ENCODE data around the gene EIF2S3.

EIF2S3 gene

GRCh38 chrX:24054182-24055042, at the start of gene EIF2S3:
Gene EIF2S3, plus strand, starts transcription at chrX:24054956. Its CDS starts 13 bp downstream, at chrX:24054969.
- DNase-seq (ENCODE audit: low read depth, low spot score), result peak; percentile 76
- H3K27ac ChIP-seq, result no peak within 1 kb of the TSS

- no peak overlapping the region for H3K27ac ChIP-seq
- DNase-seq (ENCODE audit: low read depth, low spot score), result no peak
Observed at GRCh38 chrX:24005028-24005427, 49.7 kb upstream of the EIF2S3 start.

- no peak for DNase-seq (ENCODE audit: low read depth, low spot score)
- no peak overlapping the region for H3K27ac ChIP-seq
Observed at GRCh38 chrX:24005867-24006266, 48.9 kb upstream of the EIF2S3 start.

GRCh38 chrX:24012266-24012665, 42.5 kb upstream of the EIF2S3 start:
- DNase-seq (ENCODE audit: low read depth, low spot score), result no peak
- no peak overlapping the region for H3K27ac ChIP-seq

GRCh38 chrX:24014388-24015018, 40.3 kb upstream of the EIF2S3 start:
- H3K27ac ChIP-seq, result no peak overlapping the region
- DNase-seq (ENCODE audit: low read depth, low spot score), result no peak

GRCh38 chrX:24017674-24018073, 37.1 kb upstream of the EIF2S3 start:
- no peak overlapping the region for H3K27ac ChIP-seq
- no peak for DNase-seq (ENCODE audit: low read depth, low spot score)

GRCh38 chrX:24018809-24019208, 35.9 kb upstream of the EIF2S3 start:
- no peak for DNase-seq (ENCODE audit: low read depth, low spot score)
- H3K27ac ChIP-seq, result no peak overlapping the region

- DNase-seq (ENCODE audit: low read depth, low spot score), result no peak
- no peak overlapping the region for H3K27ac ChIP-seq
Observed at GRCh38 chrX:24019448-24019847, 35.3 kb upstream of the EIF2S3 start.

GRCh38 chrX:24020306-24020876, 34.4 kb upstream of the EIF2S3 start:
- no peak for DNase-seq (ENCODE audit: low read depth, low spot score)
- H3K27ac ChIP-seq, result no peak overlapping the region

- no peak overlapping the region for H3K27ac ChIP-seq
Observed at GRCh38 chrX:24023544-24023943, 31.2 kb upstream of the EIF2S3 start.

GRCh38 chrX:24023972-24024669, 30.6 kb upstream of the EIF2S3 start:
- no peak overlapping the region for H3K27ac ChIP-seq
- no peak for DNase-seq (ENCODE audit: low read depth, low spot score)

More at GRCh38 chrX:24023544-24023943, 31.2 kb upstream of the EIF2S3 start:
- no peak for DNase-seq (ENCODE audit: low read depth, low spot score)

GRCh38 chrX:24024819-24025740, 29.7 kb upstream of the EIF2S3 start:
- peak overlapping the region; percentile 79 for H3K27ac ChIP-seq

GRCh38 chrX:24025741-24026403, 28.9 kb upstream of the EIF2S3 start:
- H3K27ac ChIP-seq, result peak overlapping the region; percentile 79
- DNase-seq (ENCODE audit: low read depth, low spot score), result no peak

More at GRCh38 chrX:24024819-24025740, 29.7 kb upstream of the EIF2S3 start:
- DNase-seq (ENCODE audit: low read depth, low spot score), result peak; percentile 10

- no peak for DNase-seq (ENCODE audit: low read depth, low spot score)
- H3K27ac ChIP-seq, result peak overlapping the region; percentile 79
Observed at GRCh38 chrX:24026432-24026831, 28.3 kb upstream of the EIF2S3 start.

GRCh38 chrX:24027086-24027485, 27.7 kb upstream of the EIF2S3 start, which contains the start of gene KLHL15:
Gene KLHL15, minus strand, starts transcription at chrX:24027186. Its CDS starts 20,493 bp downstream, at chrX:24006693.
- DNase-seq (ENCODE audit: low read depth, low spot score), result no peak
- H3K27ac ChIP-seq, result peak within 1 kb of the TSS; percentile 79

- DNase-seq (ENCODE audit: low read depth, low spot score), result no peak
- H3K27ac ChIP-seq, result no peak overlapping the region
Observed at GRCh38 chrX:24027985-24028384, 26.8 kb upstream of the EIF2S3 start.

GRCh38 chrX:24030597-24030996, 24.2 kb upstream of the EIF2S3 start:
- H3K27ac ChIP-seq, result no peak overlapping the region
- DNase-seq (ENCODE audit: low read depth, low spot score), result no peak

- H3K27ac ChIP-seq, result no peak overlapping the region
- no peak for DNase-seq (ENCODE audit: low read depth, low spot score)
Observed at GRCh38 chrX:24034485-24034884, 20.3 kb upstream of the EIF2S3 start.

- H3K27ac ChIP-seq, result no peak overlapping the region
- DNase-seq (ENCODE audit: low read depth, low spot score), result no peak
Observed at GRCh38 chrX:24037729-24038128, 17.0 kb upstream of the EIF2S3 start.

Measured in epithelial cell of prostate (primary cell).